Measurements from ENCODE around the gene TMEM271.

- no peak for TF ChIP-seq FOXM1 (IDR thresholded peaks at IDR 0.05; ENCODE audit: borderline replicate concordance)
- TF ChIP-seq ARNT (IDR thresholded peaks at IDR 0.05): no peak
- TF ChIP-seq FOXK2 (IDR thresholded peaks at IDR 0.05): no peak
- no peak for TF ChIP-seq BHLHE40 (IDR thresholded peaks at IDR 0.05; ENCODE audit: borderline replicate concordance)
- TF ChIP-seq SP1 (IDR thresholded peaks at IDR 0.05): no peak
- TF ChIP-seq CTBP1 (IDR thresholded peaks at IDR 0.05; ENCODE audit: borderline replicate concordance): no peak
- TF ChIP-seq TARDBP (IDR thresholded peaks at IDR 0.05): no peak
- TF ChIP-seq PKNOX1 (IDR thresholded peaks at IDR 0.05): no peak
- no peak for TF ChIP-seq NFRKB (IDR thresholded peaks at IDR 0.05)
Measured at GRCh38 chr4:568351-568652, 7.8 kb downstream of the TMEM271 start.
